ENCODE data around the gene VEPH1. TPM values are rescaled to one million over a fixed set of nuclear protein-coding genes. Genes with fewer than 3 reads are reported as not detected.

Gene VEPH1
- total and polyA plus RNA-seq, 9 of the 15 experiments (the other 6 are each of a cell fraction or from before 2014, with no cell fraction given): 4.5 to 15.6 (median 5.8) TPM

DNA sequence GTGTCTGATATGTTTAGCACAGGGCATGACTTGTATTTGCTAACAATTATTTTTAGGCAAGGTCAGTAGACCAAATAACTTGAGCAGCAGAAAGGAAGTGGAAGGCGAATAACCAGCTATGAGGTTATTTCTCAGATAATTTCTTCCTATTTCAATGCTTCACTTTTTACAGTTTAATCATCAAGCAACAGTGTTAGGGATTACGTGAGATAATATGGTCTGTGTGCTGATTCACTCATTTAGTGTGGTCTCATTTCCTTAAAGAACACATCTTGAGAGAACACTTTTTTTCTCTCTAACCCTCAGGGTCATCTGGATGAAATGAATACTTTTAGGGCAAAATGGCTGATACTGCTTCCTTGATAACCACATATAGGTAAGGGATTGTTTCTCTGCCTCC is 217.2 kb downstream of the VEPH1 start:
- in situ Hi-C loops (cut with MboI): no loop called here
- no peaks in the 10 kb centered on the region for H3K9me1 ChIP-seq (ENCODE audit: control insufficient read depth, insufficient read depth, low read length)
- no peak for FAIRE-seq

DNA sequence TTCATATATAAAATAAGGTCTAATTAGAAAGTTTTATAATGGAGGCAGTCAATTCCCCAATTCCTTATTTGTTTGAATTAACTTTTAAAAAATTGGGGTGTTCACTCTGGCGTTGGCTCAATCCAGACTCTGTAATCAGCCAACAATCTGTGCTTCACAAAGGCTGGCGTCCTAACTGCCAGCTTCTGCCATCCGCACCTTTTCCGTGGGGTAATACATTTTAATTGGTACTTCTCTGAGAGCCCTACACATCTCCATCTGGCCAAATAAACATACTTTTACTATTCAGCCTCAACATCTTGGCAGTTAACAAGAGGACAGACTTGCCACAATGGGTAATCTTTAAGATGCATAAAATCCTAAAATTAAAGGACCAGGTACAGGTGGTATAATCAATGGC is 218.1 kb downstream of the VEPH1 start:
- Histone ChIP-seq H3K9ac (ENCODE audit: insufficient read depth in 1 of 2, low read depth in 2 of 2, low read length in 2 of 2) (no peak overlapping the region), H3K9me3 (replicated peaks; ENCODE audit: control insufficient read depth, insufficient read depth, low read depth, low read length) (no peaks in the 10 kb centered on the region), H3K4me2 (ENCODE audit: insufficient read depth, low read length) (no peak overlapping the region), H3K36me3 (ENCODE audit: control insufficient read depth, insufficient read depth, low read length) (no peaks in the 10 kb centered on the region), H3K4me3 (no peak overlapping the region), H2AFZ (ENCODE audit: low read depth, low read length) (no peak overlapping the region), H3K27ac (ENCODE audit: extremely low read depth, low read depth, low read length) (no peak overlapping the region), H4K20me1 (replicated peaks; ENCODE audit: control insufficient read depth, insufficient read depth, low read length) (no peaks in the 10 kb centered on the region), H3K9me1 (ENCODE audit: control insufficient read depth, insufficient read depth, low read length) (no peaks in the 10 kb centered on the region), H3K27me3 (ENCODE audit: control insufficient read depth in 2 of 2, insufficient read depth in 2 of 2, low read length in 2 of 2) (no peaks in the 10 kb centered on the region), H3K4me1 (replicated peaks in 1 of 2; ENCODE audit: control insufficient read depth in 2 of 2, insufficient read depth in 2 of 2, low read length in 2 of 2) (peaks cover 0 to 5% of the 10 kb centered on the region in 2 experiments; a peak in 1 of 5 replicates), H3K79me2 (ENCODE audit: control insufficient read depth, insufficient read depth, low read length) (no peaks in the 10 kb centered on the region)
- POLR2A ChIA-PET: interaction anchor here (0.6 kb wide), 1 partner anchor 13 kb away, joined by 3 read pairs; no protein-coding TSS in a partner anchor
- intact Hi-C loops (cut with micrococcal nuclease): no loop called here
- DNase-seq (ENCODE audit: extremely low read depth in 1 of 4, low spot score in 3 of 4): no peak
- ATAC-seq: no peak
- CTCF ChIA-PET (ENCODE audit: low intra/inter-chr PET ratio): interaction anchor here (0.6 kb wide), 1 partner anchor 249 kb away, joined by 3 read pairs; no protein-coding TSS in a partner anchor
- 50% methylated on average over 4 of the region's 4 CpGs for WGBS (ENCODE audit: insufficient coverage, low coverage, missing lambda C conversion rate)
- FAIRE-seq: no peak
- TF ChIP-seq NFRKB (IDR thresholded peaks at IDR 0.05; ENCODE audit: low read depth): no peak
- TF ChIP-seq, protein P1, sequence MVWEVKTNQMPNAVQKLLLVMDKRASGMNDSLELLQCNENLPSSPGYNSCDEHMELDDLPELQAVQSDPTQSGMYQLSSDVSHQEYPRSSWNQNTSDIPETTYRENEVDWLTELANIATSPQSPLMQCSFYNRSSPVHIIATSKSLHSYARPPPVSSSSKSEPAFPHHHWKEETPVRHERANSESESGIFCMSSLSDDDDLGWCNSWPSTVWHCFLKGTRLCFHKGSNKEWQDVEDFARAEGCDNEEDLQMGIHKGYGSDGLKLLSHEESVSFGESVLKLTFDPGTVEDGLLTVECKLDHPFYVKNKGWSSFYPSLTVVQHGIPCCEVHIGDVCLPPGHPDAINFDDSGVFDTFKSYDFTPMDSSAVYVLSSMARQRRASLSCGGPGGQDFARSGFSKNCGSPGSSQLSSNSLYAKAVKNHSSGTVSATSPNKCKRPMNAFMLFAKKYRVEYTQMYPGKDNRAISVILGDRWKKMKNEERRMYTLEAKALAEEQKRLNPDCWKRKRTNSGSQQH (CRISPR knock-in tag; IDR thresholded peaks at IDR 0.05): no peak
- no peak for TF ChIP-seq MAFG (tag; conservative IDR thresholded peaks at IDR 0.05)
- TF ChIP-seq YY1 (IDR thresholded peaks at IDR 0.05; ENCODE audit: borderline replicate concordance in 1 of 3, control insufficient read depth in 1 of 3, extremely low read depth in 1 of 3, insufficient read depth in 3 of 3, insufficient read length in 1 of 3, insufficient replicate concordance in 2 of 3, low read depth in 1 of 3, low read length in 2 of 3): no peak
- TF ChIP-seq, protein P2, sequence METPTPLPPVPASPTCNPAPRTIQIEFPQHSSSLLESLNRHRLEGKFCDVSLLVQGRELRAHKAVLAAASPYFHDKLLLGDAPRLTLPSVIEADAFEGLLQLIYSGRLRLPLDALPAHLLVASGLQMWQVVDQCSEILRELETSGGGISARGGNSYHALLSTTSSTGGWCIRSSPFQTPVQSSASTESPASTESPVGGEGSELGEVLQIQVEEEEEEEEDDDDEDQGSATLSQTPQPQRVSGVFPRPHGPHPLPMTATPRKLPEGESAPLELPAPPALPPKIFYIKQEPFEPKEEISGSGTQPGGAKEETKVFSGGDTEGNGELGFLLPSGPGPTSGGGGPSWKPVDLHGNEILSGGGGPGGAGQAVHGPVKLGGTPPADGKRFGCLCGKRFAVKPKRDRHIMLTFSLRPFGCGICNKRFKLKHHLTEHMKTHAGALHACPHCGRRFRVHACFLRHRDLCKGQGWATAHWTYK (CRISPR knock-in tag; IDR thresholded peaks at IDR 0.05): no peak
- no peak for TF ChIP-seq FOXJ3 (CRISPR knock-in tag; IDR thresholded peaks at IDR 0.05)
- no peak for TF ChIP-seq TAF9B (IDR thresholded peaks at IDR 0.05; ENCODE audit: partially characterized antibody)
- TF ChIP-seq PTRF (tag; IDR thresholded peaks at IDR 0.05): no peak
- TF ChIP-seq ZBTB1 (CRISPR knock-in tag; IDR thresholded peaks at IDR 0.05; ENCODE audit: borderline replicate concordance, low read depth): no peak
- in situ Hi-C loops (cut with MboI): no loop called here
- no TSS peak for BruUV-seq (replicated peaks)

More for the DNA sequence above, 217.2 kb downstream of the VEPH1 start:
- CTCF ChIA-PET (ENCODE audit: low intra/inter-chr PET ratio): no interaction called here
- intact Hi-C loops (cut with micrococcal nuclease): no loop called here
- Histone ChIP-seq H3K4me2 (ENCODE audit: insufficient read depth, low read length) (no peak overlapping the region), H2AFZ (ENCODE audit: low read depth, low read length) (no peak overlapping the region; the same call in 1 of the 2 replicates), H3K4me3 (no peak overlapping the region), H4K20me1 (replicated peaks; ENCODE audit: control insufficient read depth, insufficient read depth, low read length) (no peaks in the 10 kb centered on the region), H3K9ac (ENCODE audit: insufficient read depth in 1 of 2, low read depth in 2 of 2, low read length in 2 of 2) (no peak overlapping the region), H3K27me3 (ENCODE audit: control insufficient read depth in 2 of 2, insufficient read depth in 2 of 2, low read length in 2 of 2) (no peaks in the 10 kb centered on the region), H3K4me1 (replicated peaks in 1 of 2; ENCODE audit: control insufficient read depth in 2 of 2, insufficient read depth in 2 of 2, low read length in 2 of 2) (peaks cover 0 to 5% of the 10 kb centered on the region in 2 experiments; a peak in 1 of 5 replicates), H3K27ac (ENCODE audit: extremely low read depth, low read depth, low read length) (no peak overlapping the region), H3K9me3 (replicated peaks; ENCODE audit: control insufficient read depth, insufficient read depth, low read depth, low read length) (no peaks in the 10 kb centered on the region), H3K36me3 (ENCODE audit: control insufficient read depth, insufficient read depth, low read length) (no peaks in the 10 kb centered on the region), H3K79me2 (ENCODE audit: control insufficient read depth, insufficient read depth, low read length) (no peaks in the 10 kb centered on the region)
- BruUV-seq (replicated peaks): no TSS peak
- 18% methylated on average over 2 of the region's 2 CpGs for WGBS (ENCODE audit: insufficient coverage, low coverage, missing lambda C conversion rate)
- no peak for TF ChIP-seq PCBP1 (IDR thresholded peaks at IDR 0.05; ENCODE audit: low read depth, low read length, poor library complexity, severe bottlenecking)
- TF ChIP-seq ZNF3 (CRISPR knock-in tag; IDR thresholded peaks at IDR 0.05): 0 out of 2 replicates have a peak, but pooled peaks have one; percentile 26
- DNase-seq (ENCODE audit: extremely low read depth in 1 of 4, low spot score in 3 of 4) (no peak), ATAC-seq (no peak)
- POLR2A ChIA-PET: interaction anchor here (0.6 to 0.7 kb wide), 2 partner anchors 16 to 269 kb away, joined by 3 read pairs; no protein-coding TSS in a partner anchor
